Kidney (tissue), 14 donors: ENCODE measurements around the gene CYP2W1. TPM values are rescaled to one million over a fixed set of nuclear protein-coding genes. Genes with fewer than 3 reads are reported as not detected.

ENCODE experiments used
- DNase-seq, 5 donors: peaks; one replicate each; pipeline ENCODE4 v3.0.0-alpha.2; 2013 to 2020
- FAIRE-seq: peaks from 2 replicates; lab custom pipeline; 2012; peaks lifted over from hg19 to GRCh38; lab: Jason Lieb, UNC
- H3K27ac ChIP-seq, 2 donors: one replicate each; pipeline ENCODE4 v1.7.0; 2013; ENCODE audit warnings: low read depth in 2 of 2, low read length in 2 of 2, inconsistent platforms in 1 of 2
- H3K27me3 ChIP-seq: one replicate; pipeline ENCODE4 v1.7.1; 2013; ENCODE audit warnings: low read length, inconsistent platforms; ENCODE audit not compliant: control insufficient read depth, insufficient read depth
- H3K36me3 ChIP-seq, 3 donors: one replicate each; pipeline versions ENCODE4 v1.7.0 to v1.7.1; 2013; ENCODE audit warnings: low read length in 3 of 3, control low read depth in 1 of 3, inconsistent platforms in 1 of 3; ENCODE audit not compliant: insufficient read depth in 3 of 3, control insufficient read depth in 2 of 3
- H3K4me1 ChIP-seq, 3 donors: one replicate each; pipeline versions ENCODE4 v1.7.0 to v1.7.1; 2013; ENCODE audit warnings: low read length in 3 of 3, inconsistent platforms in 1 of 3, low read depth in 1 of 3; ENCODE audit not compliant: control insufficient read depth in 2 of 3, insufficient read depth in 2 of 3
- H3K4me3 ChIP-seq, 3 donors: one replicate each; pipeline versions ENCODE4 v1.7.0 to v1.8.1; 2013; ENCODE audit warnings: low read length in 3 of 3, control low read depth in 1 of 3, inconsistent platforms in 1 of 3
- H3K9ac ChIP-seq, 3 donors: one replicate each; pipeline versions ENCODE4 v1.7.0 to v1.7.1; 2013; ENCODE audit warnings: low read length in 3 of 3, control low read depth in 1 of 3, inconsistent platforms in 1 of 3
- H3K9me3 ChIP-seq, 3 donors: one replicate each; pipeline versions ENCODE4 v1.7.0 to v1.7.1; 2013; ENCODE audit warnings: low read length in 3 of 3, control low read depth in 1 of 3, inconsistent platforms in 1 of 3; ENCODE audit not compliant: control insufficient read depth in 2 of 3, insufficient read depth in 1 of 3
- intact Hi-C: fragments of 100-400 bp; cut with DNase I; formaldehyde crosslinking; loops from one replicate; pipeline ENCODE4 v1.11.1; 2022
- polyA plus RNA-seq: library from polyadenylated mRNA; stranded (reverse); fragments of 350-450 nt; fragmentation: Illumina TruSeq; extraction: RNeasy Lipid Tissue Mini Kit (QIAGEN cat#74804); gene quantifications from one replicate; pipeline ENCODE4 v1.2.3, GENCODE V29; 2014; ENCODE audit warnings: low read depth, low replicate concordance; ENCODE audit not compliant: insufficient read depth
- total RNA-seq: library from RNA; stranded (reverse); fragmentation: NEBNext Ultra II Directional; extraction: Animal tissue kit (Norgen Biotek cat#: 25700); gene quantifications from one replicate; pipeline ENCODE4 v1.2.1, GENCODE V29; 2021
- TF ChIP-seq, protein P1 (sequence below): IDR thresholded peaks from 3 replicates; pipeline ENCODE4 v1.5.1; 2012; ENCODE audit warnings: mild to moderate bottlenecking, moderate library complexity, borderline replicate concordance; ENCODE audit not compliant: insufficient read depth; ENCODE audit errors: extremely low read depth
- donor health status: control.
- donor health status: control.
- donor health status: control.
- donor health status: control.
- donor health status: control.
- donor health status: DM: yes; HTN: yes; CAD: no.
- donor health status: Normal renal cell carcinoma (clear cell type).

Gene CYP2W1
- total and polyA plus RNA-seq, 2 donors from 2014 or later: 0.13 to 0.17 TPM

DNA sequence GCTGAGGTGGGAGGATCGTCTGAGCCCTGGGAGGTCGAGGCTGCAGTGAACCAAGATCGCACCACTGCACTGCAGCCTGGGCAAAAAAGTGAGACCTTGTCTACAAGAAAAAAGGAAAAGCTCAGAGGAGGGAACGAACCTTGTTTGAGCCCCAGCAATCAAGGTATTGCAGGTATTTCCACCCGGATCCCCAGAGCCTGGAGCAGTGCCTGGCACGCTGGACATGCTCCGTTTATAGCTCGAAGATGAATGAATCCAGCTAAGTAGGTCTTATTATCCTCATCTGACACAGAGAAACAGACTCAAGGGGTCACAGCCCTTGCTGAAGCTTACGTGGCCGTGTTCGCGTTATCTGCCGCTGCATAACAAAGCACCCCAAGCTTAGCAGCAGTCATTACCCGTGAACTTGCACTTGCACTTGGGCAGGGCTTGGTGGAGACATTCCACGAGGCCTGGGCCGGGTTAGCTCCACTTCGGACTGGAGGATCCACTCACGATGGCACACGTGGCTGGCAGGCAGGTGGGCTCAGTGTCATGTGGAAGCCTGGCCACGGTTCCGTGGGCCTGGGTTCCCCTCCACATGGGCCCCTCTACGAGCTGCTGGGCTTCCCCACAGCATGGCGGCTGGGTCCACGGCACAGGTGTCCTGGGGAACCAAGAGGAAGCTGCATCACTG, 4.4 kb upstream of the CYP2W1 start:
- H3K27me3 ChIP-seq: no peaks in the 10 kb centered on the region
- intact Hi-C loops: no loop called here
- no peaks in the 10 kb centered on the region for H3K9me3 ChIP-seq
- no peak overlapping the region for H3K9ac ChIP-seq
- no peak for FAIRE-seq
- no peaks in the 10 kb centered on the region for H3K36me3 ChIP-seq
- H3K4me1 ChIP-seq: peaks cover 0 to 19% (median 6%) of the 10 kb centered on the region in 3 donors
- DNase-seq: peak in 2 of 5 donors; percentile 50 to 68
- H3K27ac ChIP-seq: peak overlapping the region in 1 of 2 donors; percentile 38
- TF ChIP-seq, protein P1, sequence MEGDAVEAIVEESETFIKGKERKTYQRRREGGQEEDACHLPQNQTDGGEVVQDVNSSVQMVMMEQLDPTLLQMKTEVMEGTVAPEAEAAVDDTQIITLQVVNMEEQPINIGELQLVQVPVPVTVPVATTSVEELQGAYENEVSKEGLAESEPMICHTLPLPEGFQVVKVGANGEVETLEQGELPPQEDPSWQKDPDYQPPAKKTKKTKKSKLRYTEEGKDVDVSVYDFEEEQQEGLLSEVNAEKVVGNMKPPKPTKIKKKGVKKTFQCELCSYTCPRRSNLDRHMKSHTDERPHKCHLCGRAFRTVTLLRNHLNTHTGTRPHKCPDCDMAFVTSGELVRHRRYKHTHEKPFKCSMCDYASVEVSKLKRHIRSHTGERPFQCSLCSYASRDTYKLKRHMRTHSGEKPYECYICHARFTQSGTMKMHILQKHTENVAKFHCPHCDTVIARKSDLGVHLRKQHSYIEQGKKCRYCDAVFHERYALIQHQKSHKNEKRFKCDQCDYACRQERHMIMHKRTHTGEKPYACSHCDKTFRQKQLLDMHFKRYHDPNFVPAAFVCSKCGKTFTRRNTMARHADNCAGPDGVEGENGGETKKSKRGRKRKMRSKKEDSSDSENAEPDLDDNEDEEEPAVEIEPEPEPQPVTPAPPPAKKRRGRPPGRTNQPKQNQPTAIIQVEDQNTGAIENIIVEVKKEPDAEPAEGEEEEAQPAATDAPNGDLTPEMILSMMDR: no peak
- no peak overlapping the region for H3K4me3 ChIP-seq

DNA sequence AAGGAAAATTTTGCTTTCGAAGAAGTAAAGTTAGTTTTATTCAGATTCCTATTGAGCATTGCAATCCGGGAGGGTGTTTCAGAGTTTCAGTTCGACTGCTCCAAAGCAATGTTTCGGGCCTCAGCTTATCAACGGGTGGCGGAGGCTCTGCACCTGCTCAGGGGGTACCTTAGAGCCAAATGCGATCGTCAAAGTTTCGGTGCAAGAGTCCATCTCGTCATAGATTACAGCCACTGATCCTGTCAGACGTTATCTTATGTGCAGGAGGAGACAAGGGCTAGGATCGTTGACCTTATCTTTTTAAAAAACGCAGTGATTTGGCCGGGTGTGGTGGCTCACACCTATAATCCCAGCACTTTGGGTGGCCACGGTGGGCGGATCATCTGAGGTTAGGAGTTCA, 3.8 kb upstream of the CYP2W1 start:
- H3K4me3 ChIP-seq: no peak overlapping the region
- H3K4me1 ChIP-seq: peaks cover 0 to 19% (median 6%) of the 10 kb centered on the region in 3 donors
- DNase-seq (no peak), FAIRE-seq (no peak)
- TF ChIP-seq, protein P1: no peak
- intact Hi-C loops: no loop called here
- no peaks in the 10 kb centered on the region for H3K27me3 ChIP-seq
- H3K9me3 ChIP-seq: no peaks in the 10 kb centered on the region
- H3K36me3 ChIP-seq: no peaks in the 10 kb centered on the region
- no peak overlapping the region for H3K27ac ChIP-seq
- H3K9ac ChIP-seq: no peak overlapping the region

DNA sequence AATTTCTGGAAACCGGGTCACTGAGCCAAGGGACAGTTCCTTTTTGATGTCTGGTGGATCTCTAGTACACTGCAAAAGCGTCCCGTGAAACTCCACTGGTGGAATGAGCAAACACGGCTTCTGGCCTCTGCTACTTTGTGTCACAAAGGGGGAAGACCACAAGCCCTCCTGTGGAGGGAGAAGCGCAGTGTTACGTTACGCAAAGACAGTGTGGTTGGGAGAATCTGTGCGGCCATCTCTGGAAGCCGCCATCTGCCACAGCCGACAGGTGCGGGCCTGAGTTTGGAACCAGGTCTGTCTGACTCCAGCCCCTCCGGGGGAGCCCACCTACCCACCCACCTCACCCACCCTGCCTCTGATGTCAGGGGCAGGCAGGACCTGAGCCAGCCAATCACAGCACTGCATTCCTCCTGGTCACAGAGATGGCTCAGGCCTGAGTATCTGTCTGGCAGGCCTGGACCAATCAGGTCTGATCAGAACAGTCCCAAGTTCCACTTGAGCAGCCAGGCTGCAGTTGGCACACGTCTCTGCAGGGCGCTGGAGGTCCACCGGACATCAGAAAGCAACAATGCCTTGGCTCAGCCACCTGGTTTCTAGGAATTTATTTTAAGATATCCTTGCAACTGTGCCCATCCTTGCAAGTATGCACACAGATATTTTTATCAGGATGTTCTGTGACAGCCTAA, 3.0 kb upstream of the CYP2W1 start:
- no peak overlapping the region for H3K4me3 ChIP-seq
- H3K9me3 ChIP-seq: no peaks in the 10 kb centered on the region
- no peak for FAIRE-seq
- H3K27ac ChIP-seq: no peak overlapping the region
- no peaks in the 10 kb centered on the region for H3K27me3 ChIP-seq
- peak in 2 of 5 donors; percentile 56 to 63 for DNase-seq
- H3K4me1 ChIP-seq: peaks cover 0 to 16% (median 6%) of the 10 kb centered on the region in 3 donors
- intact Hi-C loops: no loop called here
- H3K9ac ChIP-seq: no peak overlapping the region
- TF ChIP-seq, protein P1: no peak
- H3K36me3 ChIP-seq: no peaks in the 10 kb centered on the region
